HG03378 (cell line): Measurements from ENCODE around the gene NXPE4.
"Not testable (repeated sequence)": the region's sequence is repeated elsewhere in the genome, so short reads cannot be mapped to it uniquely, and the experiment has no call there.

Source experiments
- ATAC-seq: cut with Tn5 transposase; IDR thresholded peaks from one replicate; pipeline ENCODE4 v1.9.1; 2021; ENCODE audit warnings: mild to moderate bottlenecking, moderate library complexity; ENCODE audit not compliant: unreplicated experiment

The NXPE4 gene

GRCh38 chr11:114595571-114595970 lies at the start of gene NXPE4:
Gene NXPE4, minus strand, starts transcription at chr11:114595786. Its CDS starts 1,027 bp downstream, at chr11:114594759.
- ATAC-seq, result no peak

- not testable (repeated sequence) for ATAC-seq
These were observed 43.9 kb upstream of the NXPE4 start for GRCh38 chr11:114639440-114639839.

DNA sequence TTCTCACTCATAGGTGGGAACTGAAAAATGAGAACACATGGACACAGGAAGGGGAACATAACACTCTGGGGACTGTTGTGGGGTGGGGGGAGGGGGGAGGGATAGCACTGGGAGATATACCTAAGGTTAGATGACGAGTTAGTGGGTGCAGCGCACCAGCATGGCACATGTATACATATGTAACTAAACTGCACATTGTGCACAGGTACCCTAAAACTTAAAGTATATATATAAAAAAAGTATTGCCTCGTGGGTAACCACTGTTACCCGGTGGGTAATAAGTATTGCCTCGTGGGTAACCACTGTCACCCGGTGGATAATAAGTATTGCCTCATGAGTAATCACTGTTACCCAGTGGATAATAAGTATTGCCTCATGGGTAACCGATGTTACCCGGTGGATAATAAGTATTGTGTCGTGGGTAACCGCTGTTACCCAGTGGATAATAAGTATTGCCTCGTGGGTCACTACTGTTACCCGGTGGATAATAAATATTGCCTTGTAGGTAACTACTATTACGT lies 35.9 kb upstream of the NXPE4 start:
- ATAC-seq, result not testable (repeated sequence)

DNA sequence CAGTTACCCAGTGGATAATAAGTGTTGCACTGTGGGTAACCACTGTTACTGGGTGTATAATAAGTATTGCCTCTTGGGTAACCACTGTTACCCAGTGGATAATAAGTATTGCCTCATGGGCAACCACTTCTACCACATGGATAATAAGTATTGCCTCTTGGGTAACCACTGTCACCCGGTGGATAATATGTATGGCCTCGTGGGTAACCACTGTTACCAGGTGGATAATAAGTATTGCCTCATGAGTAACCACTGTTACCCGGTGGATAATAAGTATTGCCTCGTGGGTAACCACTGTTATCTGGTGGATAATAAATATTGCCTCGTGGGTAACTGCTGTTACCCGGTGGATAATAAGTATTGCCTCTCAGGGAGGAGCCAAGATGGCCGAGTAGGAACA lies 29.7 kb upstream of the NXPE4 start:
- no peak for ATAC-seq

DNA sequence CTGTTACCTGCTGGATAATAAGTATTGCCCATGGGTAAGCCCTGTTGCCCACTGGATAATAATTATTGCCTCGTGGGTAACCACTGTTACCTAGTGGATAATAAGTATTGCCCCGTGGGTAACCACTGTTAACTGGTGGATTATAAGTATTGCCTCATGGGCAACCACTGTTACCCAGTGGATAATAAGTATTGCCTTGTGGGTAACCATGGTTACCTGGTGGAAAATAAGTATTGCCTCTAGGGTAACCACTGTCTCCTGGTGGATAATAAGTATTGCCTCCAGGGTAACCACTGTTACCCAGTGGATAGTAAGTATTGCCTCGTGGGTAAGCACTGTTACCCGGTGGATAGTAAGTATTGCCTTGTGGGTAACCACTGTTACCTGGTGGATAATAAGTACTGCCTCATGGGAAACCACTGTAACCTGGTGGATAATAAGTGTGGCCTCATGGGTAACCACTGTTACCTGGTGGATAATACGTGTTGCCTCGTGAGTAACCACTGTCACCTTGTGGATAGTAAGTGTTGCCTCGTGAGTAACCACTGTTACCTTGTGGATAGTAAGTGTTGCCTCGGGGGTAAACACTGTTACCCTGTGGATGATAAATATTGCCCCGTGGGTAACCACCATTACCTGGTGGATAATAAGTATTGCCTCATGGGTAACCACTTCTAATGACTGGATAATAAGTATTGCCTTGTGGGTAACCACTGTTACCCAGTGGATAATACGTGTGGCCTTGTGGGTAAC lies 29.0 kb upstream of the NXPE4 start:
- no peak for ATAC-seq

GRCh38 chr11:114623720-114624119 lies 28.1 kb upstream of the NXPE4 start:
- no peak for ATAC-seq

- no peak for ATAC-seq
These were observed 27.3 kb upstream of the NXPE4 start for GRCh38 chr11:114622858-114623257.

GRCh38 chr11:114621950-114622809 lies 26.6 kb upstream of the NXPE4 start:
- ATAC-seq, result no peak

DNA sequence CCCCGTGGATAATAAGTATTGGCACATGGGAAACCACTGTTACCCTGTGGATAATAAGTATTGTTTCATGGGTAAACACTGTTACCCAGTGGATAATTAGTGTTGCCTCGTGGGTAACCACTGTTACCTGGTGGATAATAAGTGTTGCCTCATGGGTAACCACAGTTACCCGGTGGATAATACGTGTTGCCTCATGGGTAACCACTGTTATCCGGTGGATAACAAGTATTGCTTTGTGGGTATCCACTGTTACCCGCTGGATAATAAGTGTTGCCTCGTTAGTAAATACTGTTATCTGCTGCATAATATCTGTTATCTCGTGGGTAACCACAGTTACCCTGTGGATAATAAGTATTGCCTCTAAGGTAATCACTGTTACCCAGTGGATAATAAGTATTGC lies 25.5 kb upstream of the NXPE4 start:
- no peak for ATAC-seq

- no peak for ATAC-seq
These were observed 24.1 kb upstream of the NXPE4 start for GRCh38 chr11:114619659-114620173.

DNA sequence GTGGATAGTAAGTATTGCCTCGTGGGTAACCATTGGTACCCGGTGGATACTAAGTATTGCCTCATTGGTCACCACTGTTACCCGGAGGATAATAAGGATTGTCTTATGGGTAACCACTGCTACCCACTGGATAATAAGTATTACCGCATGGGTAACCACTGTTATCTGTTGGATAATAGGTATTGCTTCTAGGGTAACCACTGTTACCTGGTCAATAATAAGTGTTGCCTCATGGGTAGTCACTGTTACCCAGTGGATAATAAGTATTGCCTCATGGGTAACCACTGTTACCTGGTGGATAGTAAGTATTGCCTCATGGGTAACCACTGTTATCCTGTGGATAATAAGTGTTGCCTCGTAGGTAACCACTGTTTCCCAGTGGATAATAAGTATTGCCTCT lies 22.6 kb upstream of the NXPE4 start:
- no peak for ATAC-seq

DNA sequence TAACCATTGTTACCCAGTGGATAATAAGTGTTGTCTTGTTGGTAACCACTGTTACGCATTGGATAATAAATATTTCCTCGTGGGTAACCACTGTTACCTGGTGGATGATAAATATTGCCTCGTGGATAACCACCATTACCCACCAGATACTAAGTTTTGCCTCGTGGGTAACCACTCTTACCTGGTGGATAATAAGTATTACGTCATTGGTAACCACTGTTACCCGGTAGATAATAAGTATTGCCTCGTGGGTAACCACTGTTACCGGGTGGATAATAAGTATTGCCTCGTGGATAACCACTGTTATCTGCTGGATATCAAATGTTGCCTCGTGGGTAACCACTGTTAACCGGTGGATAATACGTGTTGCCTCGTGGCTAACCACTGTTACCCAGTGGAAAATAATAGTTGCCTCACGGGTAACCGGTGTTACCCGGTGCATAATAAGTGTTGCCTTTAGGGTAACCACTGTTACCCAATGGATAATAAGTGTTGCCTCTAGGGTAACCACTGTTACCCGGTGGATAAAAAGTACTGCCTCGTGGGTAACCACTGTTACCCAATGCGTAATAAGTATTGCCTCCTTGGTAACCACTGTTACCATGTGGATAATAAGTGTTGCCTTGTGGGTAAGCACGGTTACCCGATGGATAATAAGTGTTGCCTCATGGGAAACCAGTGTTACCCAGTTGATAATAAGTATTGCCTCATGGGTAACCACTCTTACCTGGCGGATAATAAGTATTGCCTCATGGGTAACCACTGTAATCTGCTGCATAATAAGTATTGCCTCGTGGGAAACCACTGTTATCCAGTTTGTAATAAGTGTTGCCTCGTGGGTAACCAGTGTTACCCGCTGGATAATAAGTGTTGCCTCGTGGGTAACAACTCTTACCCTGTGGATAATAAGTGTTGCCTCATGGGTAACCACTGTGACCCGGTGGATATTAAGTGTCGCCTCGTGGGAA lies 21.9 kb upstream of the NXPE4 start:
- ATAC-seq, result no peak

DNA sequence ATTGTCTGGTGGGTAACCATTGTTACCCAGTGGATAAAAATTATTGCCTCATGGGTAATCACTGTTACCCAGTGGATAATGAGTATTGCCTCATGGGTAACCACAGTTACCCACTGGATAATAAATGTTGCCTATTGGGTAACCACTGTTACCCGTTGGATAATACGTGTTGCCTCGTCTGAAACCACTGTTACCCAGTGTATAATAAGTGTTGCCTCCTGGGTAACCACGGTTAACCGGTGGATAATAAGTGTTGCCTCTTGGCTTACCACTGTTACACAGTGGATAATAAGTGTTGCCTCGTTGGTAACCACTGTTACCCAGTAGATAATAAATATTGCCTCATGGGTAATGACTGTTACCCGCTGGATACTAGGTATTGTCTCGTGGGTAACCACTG lies 20.9 kb upstream of the NXPE4 start:
- ATAC-seq, result no peak

- ATAC-seq, result no peak
These were observed 20.1 kb upstream of the NXPE4 start for GRCh38 chr11:114615448-114616361.

DNA sequence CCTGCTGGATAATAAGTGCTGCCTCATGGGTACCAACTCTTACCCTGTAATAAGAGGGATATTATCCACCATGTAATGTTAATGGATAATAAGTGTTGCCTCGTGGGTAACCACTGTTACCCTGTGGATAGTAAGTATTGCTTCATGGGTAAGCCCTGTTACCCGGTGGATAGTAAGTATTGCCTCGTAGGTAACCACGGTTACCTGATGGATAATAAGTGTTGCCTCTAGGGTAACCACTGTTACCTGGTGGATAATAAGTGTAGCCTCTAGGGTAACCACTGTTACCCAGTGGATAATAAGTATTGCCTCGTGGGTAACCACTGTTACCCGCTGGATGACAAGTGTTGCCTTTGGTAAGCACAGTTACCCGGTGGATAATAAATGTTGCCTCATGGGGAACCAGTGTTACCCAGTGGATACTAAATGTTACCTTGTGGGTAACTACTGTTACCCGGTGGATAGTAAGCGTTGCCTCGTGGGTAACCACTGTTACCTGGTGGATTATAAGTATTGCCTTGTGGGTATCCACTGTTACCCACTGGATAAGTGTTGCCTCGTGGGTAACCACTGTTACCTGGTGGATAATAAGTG lies 18.6 kb upstream of the NXPE4 start:
- ATAC-seq, result no peak

DNA sequence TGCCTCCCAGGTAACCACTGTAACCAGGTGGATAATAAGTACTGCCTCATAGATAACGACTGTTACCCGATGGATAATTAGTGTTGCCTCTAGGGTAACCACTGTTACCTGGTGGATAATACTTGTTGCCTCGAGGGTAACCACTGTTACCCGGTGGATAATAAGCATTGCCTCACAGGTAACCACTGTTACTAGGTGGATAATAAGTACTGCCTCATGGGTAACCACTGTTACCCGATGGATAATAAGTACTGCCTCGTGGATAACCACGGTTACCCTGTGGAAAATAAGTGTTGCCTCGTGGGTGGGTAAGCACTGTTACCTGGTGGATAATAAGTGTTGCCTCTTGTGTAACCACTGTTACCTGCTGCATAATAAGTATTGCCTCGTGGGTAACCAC lies 17.5 kb upstream of the NXPE4 start:
- not testable (repeated sequence) for ATAC-seq

DNA sequence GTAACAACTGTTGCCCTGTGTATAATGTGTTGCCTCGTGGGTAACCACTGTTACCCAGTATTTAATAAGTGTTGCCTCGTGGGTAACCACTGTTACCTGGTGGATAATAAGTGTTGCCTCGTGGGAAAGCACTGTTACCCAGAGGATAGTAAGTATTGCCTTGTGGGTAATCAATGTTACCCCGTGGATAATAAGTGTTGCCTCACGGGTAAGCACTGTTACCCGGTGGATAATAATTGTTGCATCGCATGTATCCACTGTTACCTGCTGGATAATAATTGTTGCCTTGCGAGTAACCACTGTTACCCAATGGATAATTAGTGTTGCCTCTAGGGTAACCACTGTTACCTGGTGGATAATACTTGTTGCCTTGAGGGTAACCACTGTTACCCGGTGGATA lies 17.1 kb upstream of the NXPE4 start:
- no peak for ATAC-seq

DNA sequence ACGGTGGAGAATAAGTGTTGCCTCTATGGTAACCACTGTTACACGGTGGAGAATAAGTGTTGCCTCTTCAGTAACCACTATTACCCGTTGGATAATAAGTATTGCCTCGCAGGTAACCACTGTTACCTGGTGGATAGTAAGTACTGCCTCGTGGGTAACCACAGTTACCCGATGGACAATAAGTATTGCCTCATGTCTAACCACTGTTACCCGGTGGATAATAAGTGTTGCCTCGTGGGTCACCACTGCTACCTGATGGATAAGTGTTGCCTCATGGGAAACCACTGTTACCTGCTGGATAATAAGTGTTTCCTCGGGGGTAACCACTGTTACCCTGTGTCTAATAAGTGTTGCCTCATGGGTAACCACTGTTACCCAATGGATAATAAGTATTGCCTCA lies 16.6 kb upstream of the NXPE4 start:
- ATAC-seq, result not testable (repeated sequence)
